ENCODE results near the gene PRR5. TPM values are rescaled to one million over a fixed set of nuclear protein-coding genes. Genes with fewer than 3 reads are reported as not detected.

Gene PRR5
- total RNA-seq, 1 donor from 2014 or later, result 24.9 TPM

DNA sequence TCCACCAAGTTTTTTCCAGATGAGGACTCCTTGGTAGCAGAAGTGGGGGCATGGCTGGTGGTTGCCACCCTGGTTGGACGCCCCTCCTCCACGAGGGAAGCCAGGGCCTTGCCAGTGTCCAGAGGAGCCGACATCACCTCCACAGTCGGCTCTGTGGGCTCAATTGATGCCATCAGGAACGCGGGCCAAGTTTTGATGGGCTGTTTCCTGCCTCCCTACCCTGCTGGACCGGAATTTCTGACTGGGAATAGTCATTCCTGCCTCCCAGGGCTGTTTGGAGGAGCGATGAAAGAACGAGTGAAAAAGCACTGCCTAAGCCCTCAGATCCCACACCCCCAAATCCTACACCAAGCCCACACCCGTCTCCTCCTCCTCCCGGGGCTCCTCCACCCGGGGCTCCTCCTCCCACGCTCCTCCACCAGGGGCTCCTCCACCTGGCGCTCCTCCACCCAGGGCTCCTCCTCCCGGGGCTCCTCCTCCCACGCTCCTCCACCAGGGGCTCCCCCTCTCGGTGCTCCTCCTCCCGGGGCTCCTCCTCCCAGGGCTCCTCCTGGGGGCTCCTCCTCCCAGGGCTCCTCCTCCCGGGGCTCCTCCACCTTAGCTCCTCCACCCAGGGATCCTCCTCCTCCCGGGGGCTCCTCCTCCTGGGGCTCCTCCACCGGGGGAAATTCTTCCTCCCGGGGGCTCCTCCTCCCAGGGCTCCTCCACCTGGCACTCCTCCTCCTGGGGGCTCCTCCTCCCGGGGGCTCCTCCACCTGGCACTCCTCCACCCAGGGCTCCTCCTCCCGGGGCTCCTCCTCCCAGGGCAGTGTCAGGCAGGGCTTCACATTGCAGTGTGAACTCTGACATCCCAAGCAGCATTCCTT is 10.0 kb upstream of the PRR5 start:
- intact Hi-C loops (cut with micrococcal nuclease), result no loop called here

DNA sequence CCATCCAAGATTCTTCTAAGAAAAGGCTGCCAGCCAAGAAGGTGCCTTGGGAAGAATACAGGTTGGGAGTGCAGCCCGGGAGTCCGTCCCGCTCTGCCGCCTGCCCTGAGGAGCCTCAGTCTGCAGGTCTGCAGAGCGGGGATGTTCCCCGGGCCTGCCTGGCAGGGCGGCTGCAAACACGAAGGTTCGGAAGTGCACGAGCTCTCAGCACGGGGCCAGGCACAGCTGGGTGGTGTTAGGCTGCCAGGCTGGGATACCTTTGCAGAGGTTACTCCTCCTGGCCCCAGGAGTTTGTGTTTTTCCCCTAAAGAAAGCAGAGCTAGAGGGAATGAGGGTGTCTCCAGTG is 9.4 kb upstream of the PRR5 start:
- intact Hi-C loops (cut with micrococcal nuclease), result no loop called here

DNA sequence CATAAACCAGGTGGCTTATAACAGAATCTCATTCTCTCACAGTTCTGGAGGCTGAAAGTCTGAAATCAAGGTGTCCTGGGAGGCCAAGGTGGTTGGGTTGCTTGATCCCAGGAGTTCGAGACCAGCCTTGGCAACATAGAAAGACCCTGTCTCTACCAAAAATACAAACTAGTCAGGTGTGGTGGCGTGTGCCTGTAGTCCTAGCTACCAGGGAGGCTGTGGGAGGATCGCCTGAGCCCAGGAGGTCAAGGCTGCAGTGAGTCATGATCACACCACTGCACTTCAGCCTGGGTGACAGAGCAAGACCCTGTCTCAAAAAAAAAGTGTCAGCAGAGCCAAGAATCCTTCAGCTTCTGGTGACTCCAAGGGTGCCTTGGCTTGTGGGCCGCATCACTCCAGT is 8.9 kb upstream of the PRR5 start:
- intact Hi-C loops (cut with micrococcal nuclease), result no loop called here

DNA sequence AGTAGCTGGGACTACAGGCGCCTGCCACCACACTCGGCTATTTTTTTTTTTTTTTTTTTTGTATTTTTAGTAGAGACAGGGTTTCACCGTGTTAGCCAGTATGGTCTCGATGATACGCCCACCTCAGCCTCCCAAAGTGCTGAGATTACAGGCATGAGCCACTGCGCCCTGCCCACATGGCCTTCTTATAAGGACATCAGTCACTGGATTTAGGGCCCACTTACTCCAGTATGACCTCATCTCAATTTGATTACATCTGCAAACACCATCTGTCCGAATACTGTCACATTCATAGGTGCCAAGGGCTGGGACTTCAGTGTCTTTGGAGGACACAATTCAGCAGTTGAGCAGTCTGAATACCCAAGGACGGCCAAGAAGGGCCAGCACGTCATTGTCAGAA is 8.2 kb upstream of the PRR5 start:
- intact Hi-C loops (cut with micrococcal nuclease), result no loop called here

DNA sequence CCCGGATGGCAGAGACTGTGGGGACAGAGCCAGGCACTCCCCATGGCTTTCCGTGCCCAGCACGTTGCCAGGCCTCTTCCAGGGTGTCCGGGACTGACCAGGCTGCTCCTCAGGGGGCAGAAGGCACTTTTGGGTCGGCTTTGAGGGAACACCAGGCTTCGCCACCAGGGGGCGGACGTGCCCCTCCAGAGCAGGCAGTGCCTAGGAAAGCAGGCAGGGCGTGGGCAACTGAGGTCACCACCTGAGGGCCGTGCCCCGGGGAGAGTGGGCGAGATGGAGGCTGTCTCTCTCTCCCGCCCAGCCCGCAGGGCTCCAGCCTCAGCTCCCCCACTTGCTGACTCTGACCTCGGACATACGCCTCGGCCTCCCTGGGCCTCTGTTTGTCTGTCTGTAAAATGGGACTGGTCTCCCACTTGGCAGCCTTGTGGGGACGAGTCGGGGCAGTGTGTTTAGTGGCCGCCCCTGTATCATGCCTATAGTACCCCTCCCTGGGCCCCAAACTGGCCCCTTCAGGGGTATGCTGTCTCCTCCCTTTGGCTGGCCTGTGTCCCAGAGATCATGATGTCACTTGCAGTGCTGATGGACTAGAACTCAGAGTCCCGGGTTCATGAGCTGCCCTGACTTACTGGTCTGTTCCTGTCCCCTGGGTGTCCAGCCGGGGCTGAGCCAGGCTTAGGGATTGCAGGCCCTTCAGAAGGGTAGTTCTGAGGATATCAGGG is 4.4 kb upstream of the PRR5 start:
- intact Hi-C loops (cut with micrococcal nuclease), result loop anchor here (1.0 kb wide), 1 partner anchor 38 kb away; no protein-coding TSS in a partner anchor

DNA sequence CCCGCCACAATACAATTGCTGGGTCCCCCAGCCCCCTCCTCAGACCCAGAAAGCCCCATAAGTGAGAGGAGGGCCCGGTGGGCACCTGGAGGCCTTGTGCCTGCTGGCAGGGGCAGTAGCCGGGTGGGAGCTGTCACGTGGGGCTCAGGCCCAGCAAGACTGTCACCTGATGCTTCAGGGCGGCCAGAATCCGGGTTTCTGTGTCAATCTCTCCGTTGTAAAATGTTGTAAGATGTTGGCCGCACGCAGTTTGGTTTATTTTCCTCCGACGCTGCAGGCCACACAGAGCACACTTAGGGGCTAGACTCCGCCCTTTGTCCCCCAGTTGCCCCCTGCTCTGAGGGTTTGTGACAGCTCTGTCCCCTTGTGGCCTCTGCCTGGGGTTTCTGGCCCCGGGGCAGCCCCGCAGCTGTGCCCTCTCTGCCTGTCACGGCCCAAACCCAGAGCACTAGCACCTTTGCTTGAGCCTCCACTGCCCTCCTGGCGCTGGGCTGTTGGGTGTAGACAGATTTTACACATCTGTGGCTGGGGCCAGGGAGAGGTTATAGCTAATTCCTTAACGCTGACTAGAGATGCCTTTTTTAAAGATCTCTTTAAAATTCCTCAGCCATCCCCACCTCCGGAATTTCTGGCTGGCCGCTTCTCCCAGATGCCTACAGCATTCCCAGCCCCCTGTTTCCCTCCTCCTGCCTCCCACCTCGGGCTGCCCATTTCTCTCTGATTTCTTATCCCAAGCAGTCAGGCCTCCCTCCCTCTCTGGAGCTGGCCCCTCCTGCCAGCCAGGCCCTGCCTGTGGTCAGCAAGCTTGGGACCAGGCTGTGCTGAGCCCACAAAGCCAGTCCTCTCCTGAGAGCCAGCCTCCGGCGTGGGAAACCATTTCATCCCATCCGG is 3.2 kb upstream of the PRR5 start:
- intact Hi-C loops (cut with micrococcal nuclease), result no loop called here

DNA sequence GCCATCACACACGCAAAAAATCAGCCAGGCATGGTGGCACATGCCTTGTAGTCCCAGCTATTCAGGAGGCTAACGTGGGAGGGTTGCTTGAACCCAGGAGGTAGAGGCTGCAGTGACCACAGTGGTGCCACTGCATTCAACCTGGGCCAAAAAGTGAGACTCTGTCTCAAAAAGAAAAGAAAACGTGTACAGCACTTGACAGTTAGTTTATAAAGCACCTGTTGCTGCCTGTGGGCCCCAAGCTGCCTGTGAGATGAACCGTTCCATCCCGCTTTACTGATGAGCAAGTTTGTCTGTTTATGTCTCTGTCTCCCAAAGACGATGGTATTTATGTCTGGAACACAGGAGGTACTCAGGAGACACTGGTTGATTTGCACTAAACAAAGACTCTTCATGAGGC is 1.5 kb upstream of the PRR5 start:
- intact Hi-C loops (cut with micrococcal nuclease), result no loop called here

DNA sequence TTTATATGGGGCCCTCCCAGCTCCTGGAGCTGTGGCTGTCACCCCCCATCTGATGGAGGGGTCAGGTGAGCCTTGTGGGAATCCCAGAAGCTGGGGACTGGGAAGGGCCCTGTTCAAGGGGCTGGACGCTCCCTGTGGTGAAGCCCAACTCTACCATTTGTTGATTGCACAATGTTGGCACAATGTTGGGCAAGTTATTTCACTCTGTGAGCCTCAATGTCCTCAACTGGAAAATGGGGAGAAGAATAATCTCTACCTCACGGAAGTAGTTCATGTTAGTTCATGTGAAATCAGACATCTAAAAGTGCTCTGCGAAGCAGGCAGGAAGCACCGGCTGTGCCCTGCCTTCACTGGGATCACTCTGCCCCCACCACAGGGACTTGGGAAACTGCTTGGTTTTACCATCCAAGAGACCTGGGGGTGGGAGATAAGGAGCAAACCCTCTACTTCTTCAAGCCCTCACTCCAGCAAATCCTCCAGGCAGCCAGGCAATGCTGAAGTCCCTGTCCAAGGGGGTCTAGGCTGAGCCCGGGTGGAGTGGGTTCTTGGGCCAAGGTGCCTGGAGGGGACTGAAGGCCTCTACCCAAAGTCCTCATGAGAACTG is 715 bp upstream of the PRR5 start:
- intact Hi-C loops (cut with micrococcal nuclease), result no loop called here

DNA sequence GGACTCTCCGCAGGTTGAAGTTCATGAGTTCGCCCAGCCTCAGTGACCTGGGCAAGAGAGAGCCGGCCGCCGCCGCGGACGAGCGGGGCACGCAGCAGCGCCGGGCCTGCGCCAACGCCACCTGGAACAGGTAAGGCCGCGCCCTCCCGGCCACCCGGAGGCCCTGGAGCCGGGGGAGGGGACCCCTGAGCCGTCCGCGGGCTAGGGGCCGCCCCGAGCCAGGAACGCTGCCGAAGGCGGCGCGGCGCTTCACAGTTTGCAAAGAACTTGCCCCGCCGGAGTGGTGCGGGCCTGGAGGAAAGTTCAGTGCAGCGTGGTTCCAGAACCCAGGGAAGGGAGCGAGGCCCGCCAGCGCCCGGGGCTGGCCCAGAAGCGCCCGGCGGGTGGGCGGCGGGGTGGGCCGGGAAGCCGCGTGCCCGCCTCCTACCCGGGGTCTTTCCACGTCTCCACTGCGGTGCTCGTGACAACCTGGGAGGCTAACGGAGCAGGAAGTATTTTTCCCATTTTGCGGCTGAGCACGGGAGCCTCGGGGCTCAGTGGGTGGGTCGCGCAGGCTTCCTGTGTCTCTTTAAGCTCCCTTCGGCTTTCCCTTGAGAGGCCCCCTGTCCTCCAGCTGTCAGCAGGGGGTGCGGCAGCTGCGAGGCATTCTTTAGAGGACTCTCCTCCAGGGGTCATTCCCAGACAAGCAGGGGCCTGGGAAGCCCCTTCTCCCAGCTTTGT is 635 bp downstream of the PRR5 start:
- intact Hi-C loops (cut with micrococcal nuclease), result loop anchor here (1.0 kb wide), 1 partner anchor 17 kb away; no protein-coding TSS in a partner anchor

DNA sequence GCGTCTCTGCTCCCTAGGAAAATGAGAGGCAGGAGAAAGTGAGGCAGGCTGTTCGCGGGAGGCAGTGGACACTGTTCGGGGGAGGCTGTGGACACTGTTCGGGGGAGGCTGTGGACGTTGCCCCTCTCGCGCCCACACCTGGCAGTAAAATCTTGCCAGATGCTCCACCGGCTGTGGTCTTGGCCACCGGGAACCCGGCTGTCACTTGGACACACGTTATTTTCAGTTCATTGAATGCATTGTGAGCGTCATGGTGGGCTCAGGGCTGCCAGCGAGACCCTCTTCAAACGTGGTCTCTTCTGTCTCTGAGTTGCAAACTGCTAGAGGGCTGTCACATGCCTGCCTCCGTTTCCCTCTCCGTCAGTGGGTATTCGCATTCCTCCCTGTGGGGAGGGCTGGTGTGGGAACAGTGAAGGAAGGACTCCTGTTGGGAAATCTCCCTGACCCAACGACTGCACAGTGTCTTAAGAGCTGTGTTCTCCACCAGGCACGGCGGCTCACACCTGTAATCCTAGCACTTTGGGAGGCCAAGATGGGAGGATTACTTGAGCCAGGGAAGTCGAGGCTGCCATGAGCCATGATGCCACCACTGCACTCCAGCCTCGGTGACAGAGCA is 1.4 kb downstream of the PRR5 start:
- intact Hi-C loops (cut with micrococcal nuclease), result no loop called here

DNA sequence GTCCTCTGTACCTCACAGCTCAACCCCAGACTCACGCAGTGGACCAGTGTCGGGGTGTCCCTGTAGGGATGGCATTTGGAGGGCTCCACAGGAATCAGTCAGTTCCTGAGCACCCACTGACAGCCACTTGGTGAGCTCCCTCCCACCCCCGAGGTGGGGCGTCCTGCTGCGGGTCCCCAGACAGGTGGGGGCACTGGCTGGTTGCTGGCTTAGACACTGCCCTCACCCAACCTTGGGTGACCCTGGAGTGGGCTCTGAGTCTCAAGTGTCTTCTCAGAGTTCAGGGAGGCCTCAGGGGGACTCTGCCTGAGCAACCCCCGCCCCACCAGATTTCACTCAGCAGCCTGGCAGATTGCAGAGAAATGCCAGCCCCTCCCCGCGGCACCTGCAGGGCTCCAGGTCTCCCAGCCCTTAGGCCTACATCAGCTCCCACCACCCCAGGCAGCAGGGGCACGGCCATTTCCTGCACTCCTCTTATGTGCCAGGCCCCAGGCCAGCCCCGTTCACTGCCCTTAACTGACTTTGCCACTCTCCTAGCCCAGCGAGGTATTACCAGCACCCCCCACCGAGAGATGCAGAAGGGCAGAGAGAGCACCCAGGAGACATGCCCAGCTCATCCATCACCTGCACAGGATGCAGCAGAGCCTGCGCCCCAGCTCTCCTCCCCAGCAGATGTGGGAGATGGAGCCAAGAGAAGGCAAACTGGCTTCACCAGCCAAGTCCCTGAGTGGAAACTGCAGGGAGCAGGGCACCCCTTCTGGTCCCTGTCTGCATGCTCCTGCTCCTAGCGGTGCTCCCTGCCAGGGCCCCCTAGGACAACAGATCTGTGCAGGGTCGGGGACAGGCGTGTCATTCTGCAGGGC is 2.4 kb downstream of the PRR5 start:
- intact Hi-C loops (cut with micrococcal nuclease), result no loop called here

DNA sequence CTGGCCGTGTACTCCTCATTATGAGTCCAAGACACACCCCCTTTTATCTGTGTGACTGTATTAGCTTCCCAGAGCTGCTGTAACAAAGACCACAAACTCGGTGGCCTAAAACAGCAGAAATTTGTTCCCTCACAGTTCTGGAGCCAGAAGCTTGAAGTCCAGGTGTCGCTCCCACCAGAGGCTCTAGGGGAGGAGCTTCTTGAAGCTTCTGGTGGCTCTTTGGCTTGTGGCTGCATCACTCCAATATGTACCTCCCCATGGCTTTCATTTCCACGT is 3.0 kb downstream of the PRR5 start:
- intact Hi-C loops (cut with micrococcal nuclease), result no loop called here

DNA sequence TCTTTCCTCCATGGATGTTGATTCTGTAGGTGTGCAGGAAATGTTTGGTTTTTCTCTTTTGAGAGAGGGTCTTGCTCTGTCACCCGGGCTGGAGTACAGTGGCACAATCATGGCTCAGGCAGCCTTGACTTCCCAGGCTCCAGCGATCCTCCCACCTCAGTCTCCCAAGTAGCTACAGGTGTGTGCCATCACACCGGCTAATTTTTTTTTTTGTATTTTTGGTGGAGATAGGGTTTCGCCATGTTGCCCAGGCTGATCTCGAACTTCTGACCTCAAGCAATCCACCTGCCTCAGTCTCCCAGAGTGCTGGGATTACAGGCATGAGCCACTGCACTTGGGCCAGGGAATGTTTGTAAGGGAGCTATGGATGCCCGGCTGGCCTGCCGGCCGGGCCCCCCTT is 4.5 kb downstream of the PRR5 start:
- intact Hi-C loops (cut with micrococcal nuclease), result no loop called here

DNA sequence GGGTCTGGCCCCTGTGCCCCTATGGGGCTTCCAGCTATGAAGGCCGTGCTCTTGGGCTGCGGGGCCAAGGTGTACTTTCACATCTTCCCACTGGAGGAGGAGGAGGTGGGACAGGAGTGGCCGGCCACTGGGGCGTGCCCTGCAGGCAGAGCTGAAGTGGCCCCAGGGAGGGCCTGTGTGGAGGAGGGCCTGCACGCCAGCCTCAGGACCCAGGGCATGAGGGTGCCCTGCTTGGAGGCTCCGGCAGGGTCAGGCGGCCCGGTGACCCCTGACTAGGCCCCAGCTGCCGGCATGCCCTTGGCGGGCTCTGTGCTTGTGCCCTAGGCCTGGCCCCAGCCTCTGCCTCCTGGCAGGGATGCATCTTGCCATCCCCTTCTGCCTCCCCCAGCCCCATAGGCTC is 5.2 kb downstream of the PRR5 start:
- intact Hi-C loops (cut with micrococcal nuclease), result no loop called here

DNA sequence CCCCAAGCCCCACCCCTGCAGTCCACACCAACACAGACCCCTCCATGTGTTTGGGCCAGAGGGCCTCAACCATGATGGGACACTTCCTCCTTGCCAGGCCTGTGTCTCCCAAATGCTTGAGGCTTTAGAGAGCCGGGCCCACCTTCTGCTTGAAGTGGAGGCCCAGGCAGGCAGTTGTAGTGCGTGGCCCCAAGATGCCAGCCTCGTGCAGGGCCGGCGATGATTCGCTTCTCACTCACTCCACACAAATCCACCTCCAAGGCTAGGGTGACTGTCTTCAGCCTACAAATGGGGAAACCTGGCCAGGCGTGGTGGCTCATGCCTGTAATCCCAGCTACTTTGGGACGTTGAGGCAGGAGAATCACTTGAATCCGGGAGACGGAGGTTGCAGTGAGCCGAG is 5.7 kb downstream of the PRR5 start:
- intact Hi-C loops (cut with micrococcal nuclease), result no loop called here

DNA sequence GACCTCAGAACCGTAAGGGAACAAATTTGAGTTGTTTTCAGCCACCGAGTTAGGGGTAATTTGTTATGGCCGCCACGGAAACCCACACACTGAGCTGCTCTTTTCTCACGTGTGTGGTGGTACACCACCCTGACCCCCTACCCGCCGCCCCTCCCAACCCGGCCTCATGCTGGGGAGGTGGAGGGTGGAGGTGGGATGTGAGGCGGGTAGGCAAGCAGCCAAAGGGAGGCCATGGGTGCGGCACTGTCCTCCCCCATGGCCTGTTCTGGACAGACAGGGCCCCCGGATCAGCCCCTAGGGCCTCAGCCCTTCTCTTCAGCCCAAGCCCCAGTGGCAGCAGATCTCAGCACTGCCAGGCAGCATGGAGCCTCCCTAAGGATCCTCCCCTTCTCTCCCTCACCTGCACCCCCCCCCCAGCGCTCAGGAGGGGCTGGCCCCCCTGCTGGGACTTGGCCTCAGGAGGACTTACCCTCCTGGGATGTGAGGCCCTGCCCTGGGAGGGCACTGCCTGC is 7.9 kb downstream of the PRR5 start:
- intact Hi-C loops (cut with micrococcal nuclease), result no loop called here

DNA sequence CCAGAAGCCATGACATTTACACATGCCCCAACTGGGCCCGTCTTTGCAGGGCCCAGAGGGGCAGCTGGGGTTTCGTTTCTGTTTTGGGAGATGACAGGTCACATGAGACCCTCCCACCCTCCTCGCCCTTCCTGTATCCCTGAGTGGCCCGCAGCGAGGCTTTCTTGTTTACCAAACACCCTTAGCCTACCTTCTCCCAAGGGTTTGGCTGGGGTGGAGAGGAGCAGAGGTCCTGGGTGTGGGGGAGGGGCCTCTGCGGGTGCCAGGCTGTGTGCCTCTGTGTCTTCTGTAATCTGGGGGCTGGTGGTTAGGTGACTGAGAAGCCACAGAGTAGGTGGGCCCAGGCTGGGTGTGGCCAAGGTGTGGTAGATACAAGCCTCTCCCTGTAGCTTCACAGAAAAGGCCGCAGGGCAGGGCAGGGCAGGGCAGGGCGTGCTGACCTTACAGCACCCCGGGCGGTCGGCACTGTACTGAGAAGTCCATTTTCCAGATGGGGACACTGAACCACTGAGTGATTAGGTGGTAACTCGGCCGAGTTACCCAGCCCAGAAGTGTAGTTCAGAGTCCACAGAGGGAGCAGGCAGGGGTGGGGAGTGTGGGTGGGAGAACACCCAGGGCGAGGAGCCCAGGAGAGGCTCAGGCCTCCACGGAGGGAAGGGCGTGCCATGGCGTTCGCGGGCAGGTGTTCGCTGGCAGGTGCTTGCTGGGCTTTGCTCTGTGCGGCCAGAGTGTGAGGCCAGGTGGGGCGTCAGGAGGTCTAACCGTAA is 8.7 kb downstream of the PRR5 start:
- intact Hi-C loops (cut with micrococcal nuclease), result no loop called here

DNA sequence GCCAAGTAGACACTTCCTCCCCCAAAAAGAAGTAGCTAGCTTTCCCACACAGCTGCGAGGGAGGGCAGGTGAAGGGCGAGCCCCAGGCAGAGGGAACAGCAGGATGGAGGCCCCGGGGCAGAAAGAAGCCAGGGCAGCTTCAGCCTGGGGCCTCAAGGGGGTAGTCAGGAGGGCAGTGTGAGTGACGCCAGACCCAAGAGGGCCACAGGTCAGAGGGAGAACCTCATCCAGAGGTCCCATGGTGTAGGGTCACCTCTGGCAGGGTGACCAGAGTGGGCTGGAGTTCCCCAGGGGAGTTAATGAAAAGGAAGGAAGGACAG is 9.2 kb downstream of the PRR5 start:
- intact Hi-C loops (cut with micrococcal nuclease), result no loop called here
